GM10248 (cell line): ENCODE data around the gene RETREG3.

ENCODE experiments used
- CTCF ChIA-PET: fragments of 300-600 bp; sonication (Branson Sonifier 250); formaldehyde crosslinking; extraction: SDS; loops from one replicate; lab custom pipeline; 2021; ENCODE audit warnings: antibody characterized with exemption; lab: Yijun Ruan, JAX
- POLR2A ChIA-PET: fragments of 350-650 bp; sonication (Branson Sonifier 250); formaldehyde crosslinking; extraction: SDS; loops from one replicate; lab custom pipeline; 2020; ENCODE audit warnings: antibody characterized with exemption; lab: Yijun Ruan, JAX
- DNase-seq: peaks from one replicate; pipeline ENCODE4 v3.0.0; 2012; ENCODE audit errors: extremely low spot score
- CTCF ChIP-seq: IDR thresholded peaks from 2 replicates; pipeline ENCODE4 v1.5.1; 2012; ENCODE audit warnings: mild to moderate bottlenecking, low read depth; ENCODE audit errors: extremely low read depth, missing control alignments, control extremely low read depth

The RETREG3 gene

GRCh38 chr17:42574463-42574862, 34.7 kb downstream of the RETREG3 start:
- DNase-seq, result no peak
- ChIA-PET POLR2A (no interaction called here), CTCF (interaction anchor here (0.9 to 2.0 kb wide), 2 partner anchors 26 to 189 kb away, joined by 3 to 4 read pairs; no protein-coding TSS in a partner anchor)
- TF ChIP-seq CTCF, result no peak

- POLR2A ChIA-PET, result no interaction called here
- CTCF ChIA-PET, result no interaction called here
- no peak for TF ChIP-seq CTCF
- no peak for DNase-seq
These were observed 36.1 kb downstream of the RETREG3 start for GRCh38 chr17:42573095-42573494.

GRCh38 chr17:42571435-42572225, 37.5 kb downstream of the RETREG3 start:
- TF ChIP-seq CTCF, result no peak
- POLR2A ChIA-PET, result no interaction called here
- CTCF ChIA-PET, result no interaction called here
- DNase-seq, result no peak

- no peak for TF ChIP-seq CTCF
- CTCF ChIA-PET, result interaction anchor here (1.7 to 5.5 kb wide), 2 partner anchors 10 to 256 kb away, joined by 5 to 49 read pairs; partner anchors contain the start of genes BECN1 and PSMC3IP
- POLR2A ChIA-PET, result no interaction called here
- no peak for DNase-seq
These were observed 40.6 kb downstream of the RETREG3 start for GRCh38 chr17:42568341-42569111.

- no peak for TF ChIP-seq CTCF
- DNase-seq, result peak; percentile 100
- ChIA-PET CTCF (interaction anchor here (0.8 to 5.5 kb wide), 4 partner anchors 11 to 257 kb away, joined by 3 to 49 read pairs (median 4); partner anchors contain the start of genes BECN1 and PSMC3IP), POLR2A (interaction anchor here (1.0 to 1.1 kb wide), 2 partner anchors 11 to 31 kb away, joined by 3 to 5 read pairs; partner anchors contain the start of gene NAGLU)
These were observed 42.1 kb downstream of the RETREG3 start, which contains the start of gene MLX for GRCh38 chr17:42566883-42567573. TSS of gene MLX (plus strand) at chr17:42567100. CDS start at chr17:42567125, 25 bp downstream.
